ENCODE measurements around the gene VEPH1.

Gene VEPH1

DNA sequence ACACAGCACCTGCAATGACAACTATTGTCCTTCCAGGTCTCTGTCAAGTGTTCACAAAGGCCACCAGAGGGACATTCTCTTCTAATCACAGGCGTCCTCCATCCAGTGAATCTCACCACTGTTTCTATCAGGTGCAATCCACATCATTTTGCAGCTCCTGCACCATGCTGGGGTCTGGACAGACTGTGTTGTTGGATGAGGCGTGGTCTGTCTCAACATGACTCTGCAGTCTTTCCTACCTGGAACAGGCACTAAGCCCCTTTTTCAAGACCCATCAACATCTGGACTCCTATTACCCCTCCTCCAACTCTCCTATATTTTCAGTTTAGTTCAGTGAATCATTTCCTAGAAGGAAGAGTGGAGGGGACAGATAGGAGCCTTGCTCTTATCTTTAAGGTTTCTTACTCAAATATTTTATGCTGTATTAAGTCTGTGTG, 31.5 kb upstream of the VEPH1 start:
- H2AFZ ChIP-seq (ENCODE audit: low read depth, low read length) = no peak overlapping the region
- no peaks in the 10 kb centered on the region for H3K9me3 ChIP-seq (ENCODE audit: insufficient read depth, low read length, severe bottlenecking)
- no peaks in the 10 kb centered on the region for H3K4me1 ChIP-seq (ENCODE audit: insufficient read depth, low read length)
- ATAC-seq (ENCODE audit: insufficient read depth, low read depth) = no peak
- no peaks in the 10 kb centered on the region for H3K36me3 ChIP-seq (ENCODE audit: insufficient read depth, low read length)
- no peak overlapping the region for H3K9ac ChIP-seq (ENCODE audit: low read depth, low read length)
- H3K4me2 ChIP-seq (ENCODE audit: insufficient read depth, low read length) = no peak overlapping the region
- TF ChIP-seq CTCF (IDR thresholded peaks at IDR 0.05; ENCODE audit: borderline replicate concordance, extremely low read depth, low read length, poor library complexity, severe bottlenecking) = no peak
- no peak for TF ChIP-seq EZH2 (IDR thresholded peaks at IDR 0.05; ENCODE audit: borderline replicate concordance, low read depth, low read length, severe bottlenecking)
- no peaks in the 10 kb centered on the region for H3K27me3 ChIP-seq (ENCODE audit: insufficient read depth, low read length, poor library complexity)
- no peaks in the 10 kb centered on the region for H4K20me1 ChIP-seq (ENCODE audit: insufficient read depth, low read length)
- H3K27ac ChIP-seq (ENCODE audit: low read length) = no peak overlapping the region
- H3K4me3 ChIP-seq (ENCODE audit: low read depth in 1 of 2, low read length in 2 of 2) = no peak overlapping the region
- H3K79me2 ChIP-seq (ENCODE audit: insufficient read depth, low read length) = no peaks in the 10 kb centered on the region
- DNase-seq = no peak

GRCh38 chr3:157533298-157534070, 30.3 kb upstream of the VEPH1 start:
- H3K79me2 ChIP-seq (ENCODE audit: insufficient read depth, low read length) = no peaks in the 10 kb centered on the region
- no peaks in the 10 kb centered on the region for H3K4me1 ChIP-seq (ENCODE audit: insufficient read depth, low read length)
- no peaks in the 10 kb centered on the region for H4K20me1 ChIP-seq (ENCODE audit: insufficient read depth, low read length)
- TF ChIP-seq CTCF (IDR thresholded peaks at IDR 0.05; ENCODE audit: borderline replicate concordance, extremely low read depth, low read length, poor library complexity, severe bottlenecking) (no peak), EZH2 (IDR thresholded peaks at IDR 0.05; ENCODE audit: borderline replicate concordance, low read depth, low read length, severe bottlenecking) (no peak)
- no peak overlapping the region for H3K27ac ChIP-seq (ENCODE audit: low read length)
- H3K27me3 ChIP-seq (ENCODE audit: insufficient read depth, low read length, poor library complexity) = no peaks in the 10 kb centered on the region
- H3K9me3 ChIP-seq (ENCODE audit: insufficient read depth, low read length, severe bottlenecking) = no peaks in the 10 kb centered on the region
- H3K36me3 ChIP-seq (ENCODE audit: insufficient read depth, low read length) = no peaks in the 10 kb centered on the region
- no peak overlapping the region for H3K4me3 ChIP-seq (ENCODE audit: low read depth in 1 of 2, low read length in 2 of 2)
- H3K9ac ChIP-seq (ENCODE audit: low read depth, low read length) = no peak overlapping the region
- ATAC-seq (ENCODE audit: insufficient read depth, low read depth) (no peak), DNase-seq (no peak)
- H2AFZ ChIP-seq (ENCODE audit: low read depth, low read length) = no peak overlapping the region
- no peak overlapping the region for H3K4me2 ChIP-seq (ENCODE audit: insufficient read depth, low read length)

DNA sequence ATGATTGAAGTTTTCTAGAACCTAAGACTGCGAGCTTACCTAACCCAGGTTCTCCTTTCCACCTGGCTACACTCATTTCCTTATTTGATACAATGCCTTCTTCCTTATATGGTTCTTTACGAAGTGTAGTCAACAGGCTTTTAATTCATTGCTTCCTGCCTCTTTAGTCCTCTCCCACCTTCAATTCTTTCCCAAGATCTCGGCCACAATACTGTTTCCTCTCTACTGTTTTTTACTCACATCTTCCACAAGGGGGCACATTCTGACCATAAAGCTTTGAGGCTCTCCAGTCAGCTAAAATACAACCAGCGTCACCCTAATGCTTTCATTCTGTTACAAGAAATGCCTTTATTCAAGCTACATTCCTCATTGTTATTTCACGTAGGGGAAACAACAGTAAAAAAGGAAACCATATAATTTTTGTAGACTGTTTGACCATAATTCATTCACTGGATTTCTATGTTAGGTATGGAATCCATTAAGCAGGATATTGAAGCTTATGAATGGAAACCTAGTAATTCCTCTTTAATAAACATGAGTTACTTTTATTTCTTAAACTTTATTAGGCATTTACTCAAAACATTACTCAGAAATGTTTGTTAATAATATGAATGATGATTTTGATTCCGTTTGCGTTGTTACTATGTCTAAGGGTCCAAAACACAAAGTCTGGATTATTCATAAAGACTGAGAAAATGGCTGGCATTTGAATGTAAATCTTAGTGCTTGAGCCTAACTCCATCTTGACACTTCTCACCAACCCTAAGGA, 29.5 kb upstream of the VEPH1 start:
- Histone ChIP-seq H3K4me2 (ENCODE audit: insufficient read depth, low read length) (no peak overlapping the region), H3K4me3 (ENCODE audit: low read depth in 1 of 2, low read length in 2 of 2) (no peak overlapping the region), H3K36me3 (ENCODE audit: insufficient read depth, low read length) (no peaks in the 10 kb centered on the region), H3K27me3 (ENCODE audit: insufficient read depth, low read length, poor library complexity) (no peaks in the 10 kb centered on the region), H3K4me1 (ENCODE audit: insufficient read depth, low read length) (no peaks in the 10 kb centered on the region), H3K9ac (ENCODE audit: low read depth, low read length) (no peak overlapping the region), H4K20me1 (ENCODE audit: insufficient read depth, low read length) (no peaks in the 10 kb centered on the region), H3K27ac (ENCODE audit: low read length) (no peak overlapping the region), H3K9me3 (ENCODE audit: insufficient read depth, low read length, severe bottlenecking) (no peaks in the 10 kb centered on the region), H2AFZ (ENCODE audit: low read depth, low read length) (0 out of 2 replicates have a peak overlapping the region, but pooled peaks have one; percentile 15), H3K79me2 (ENCODE audit: insufficient read depth, low read length) (no peaks in the 10 kb centered on the region)
- ATAC-seq (ENCODE audit: insufficient read depth, low read depth) (peak; percentile 89), DNase-seq (peak; percentile 20)
- TF ChIP-seq EZH2 (IDR thresholded peaks at IDR 0.05; ENCODE audit: borderline replicate concordance, low read depth, low read length, severe bottlenecking) (no peak), CTCF (IDR thresholded peaks at IDR 0.05; ENCODE audit: borderline replicate concordance, extremely low read depth, low read length, poor library complexity, severe bottlenecking) (peak; percentile 75)

All from DND-41 (cell line).